Skeletal muscle satellite cell (primary cell): ENCODE results near the gene CD80.

Experiments
- H3K27me3 ChIP-seq: 2 replicates; pipeline ENCODE4 v1.7.0; 2013; ENCODE audit warnings: low read length; ENCODE audit not compliant: control insufficient read depth, insufficient read depth
- H3K36me3 ChIP-seq: 2 replicates; pipeline ENCODE4 v1.7.0; 2013; ENCODE audit warnings: mild to moderate bottlenecking, control low read depth, low read length; ENCODE audit not compliant: insufficient read depth
- H3K4me1 ChIP-seq: 2 replicates; pipeline ENCODE4 v1.7.0; 2013; ENCODE audit warnings: low read length; ENCODE audit not compliant: control insufficient read depth, insufficient read depth
- H3K4me2 ChIP-seq: 2 replicates; pipeline ENCODE4 v1.7.0; 2013; ENCODE audit warnings: mild to moderate bottlenecking, low read length
- H3K4me3 ChIP-seq: 2 replicates; pipeline ENCODE4 v1.7.0; 2013; ENCODE audit warnings: low read length
- H3K9ac ChIP-seq: 2 replicates; pipeline ENCODE4 v1.7.0; 2013; ENCODE audit warnings: mild to moderate bottlenecking, low read depth, low read length, moderate library complexity
- H3K9me3 ChIP-seq: replicated peaks from 2 replicates; pipeline ENCODE4 v1.7.0; 2013; ENCODE audit warnings: mild to moderate bottlenecking, control low read depth, low read length

The CD80 gene

DNA sequence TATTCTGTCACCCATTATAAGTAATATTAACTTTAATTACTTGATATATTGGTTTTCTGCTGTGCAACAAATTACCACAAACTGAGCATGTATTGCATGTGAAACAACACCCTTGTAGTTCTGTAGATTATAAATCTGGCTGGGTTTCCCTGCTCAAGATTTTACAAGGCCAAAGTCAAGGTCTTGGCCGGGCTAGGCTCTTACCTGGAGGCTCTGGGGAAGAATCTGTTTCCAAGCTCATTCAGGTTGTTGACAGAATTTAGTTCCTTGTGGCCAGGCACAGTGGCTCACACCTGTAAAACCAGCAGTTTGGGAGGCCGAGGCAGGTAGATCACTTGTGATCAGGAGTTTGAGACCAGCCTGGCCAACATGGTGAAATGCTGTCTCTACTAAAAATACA is 44.8 kb downstream of the CD80 start:
- Histone ChIP-seq H3K4me2 (no peak overlapping the region), H3K9ac (no peak overlapping the region), H3K36me3 (peaks cover 44% of the 10 kb centered on the region), H3K27me3 (no peaks in the 10 kb centered on the region), H3K4me3 (no peak overlapping the region), H3K9me3 (no peaks in the 10 kb centered on the region), H3K4me1 (no peaks in the 10 kb centered on the region)

DNA sequence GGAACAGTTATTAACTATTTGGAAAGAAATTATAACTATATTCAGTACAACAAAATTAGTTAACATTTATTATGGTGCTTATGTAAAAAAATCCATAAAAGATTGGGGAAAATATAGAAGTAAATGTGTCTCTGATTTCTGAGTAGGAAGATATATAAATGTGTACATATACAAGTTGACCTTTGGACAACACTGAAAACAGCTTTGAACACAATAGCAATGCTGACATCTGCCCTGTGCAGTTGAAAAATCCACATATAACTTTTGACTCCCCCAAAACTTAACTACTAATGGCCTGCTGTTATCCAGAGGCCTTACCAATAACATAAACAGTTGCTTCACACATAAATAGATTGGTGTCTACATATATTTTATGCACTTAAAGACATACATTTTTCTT is 48.7 kb downstream of the CD80 start:
- Histone ChIP-seq H3K9ac (no peak overlapping the region), H3K4me2 (no peak overlapping the region), H3K4me1 (no peaks in the 10 kb centered on the region), H3K27me3 (no peaks in the 10 kb centered on the region), H3K36me3 (peaks cover 46% of the 10 kb centered on the region), H3K4me3 (no peak overlapping the region), H3K9me3 (no peaks in the 10 kb centered on the region)

DNA sequence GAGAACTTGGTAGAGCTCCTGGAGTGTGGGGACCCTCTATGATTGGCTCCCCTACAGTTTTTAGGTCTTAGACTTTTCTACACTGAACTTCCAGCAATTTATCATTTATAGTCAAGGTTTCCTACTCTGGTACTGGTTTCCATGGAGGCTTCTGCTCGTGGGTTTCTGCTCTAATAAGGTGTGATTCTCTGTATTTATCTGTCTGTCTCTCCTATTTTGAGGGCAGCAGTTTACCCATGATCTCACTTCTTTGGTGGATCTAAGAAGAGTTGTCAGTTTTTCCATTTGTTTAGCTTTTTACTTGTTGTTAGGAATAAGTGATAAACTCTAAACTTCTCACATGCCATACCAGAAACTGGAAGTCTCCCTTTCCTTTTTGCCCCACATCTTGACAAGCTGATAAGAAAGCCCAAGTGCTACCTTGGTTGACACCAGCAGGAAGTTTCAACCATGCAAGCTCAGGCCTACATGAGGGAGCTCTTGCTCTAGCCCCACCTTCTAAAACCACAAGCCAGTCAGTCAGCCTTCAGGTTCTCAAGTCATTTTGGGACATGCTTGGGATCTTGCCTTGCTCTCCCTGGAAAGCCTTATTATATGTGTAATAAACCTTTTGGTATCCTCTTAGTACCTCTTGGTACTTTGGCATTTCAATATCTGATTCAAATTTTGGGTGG is 51.1 kb downstream of the CD80 start:
- Histone ChIP-seq H3K9me3 (no peaks in the 10 kb centered on the region), H3K4me3 (no peak overlapping the region), H3K36me3 (peaks cover 51% of the 10 kb centered on the region), H3K9ac (no peak overlapping the region), H3K27me3 (no peaks in the 10 kb centered on the region), H3K4me1 (no peaks in the 10 kb centered on the region), H3K4me2 (no peak overlapping the region)

DNA sequence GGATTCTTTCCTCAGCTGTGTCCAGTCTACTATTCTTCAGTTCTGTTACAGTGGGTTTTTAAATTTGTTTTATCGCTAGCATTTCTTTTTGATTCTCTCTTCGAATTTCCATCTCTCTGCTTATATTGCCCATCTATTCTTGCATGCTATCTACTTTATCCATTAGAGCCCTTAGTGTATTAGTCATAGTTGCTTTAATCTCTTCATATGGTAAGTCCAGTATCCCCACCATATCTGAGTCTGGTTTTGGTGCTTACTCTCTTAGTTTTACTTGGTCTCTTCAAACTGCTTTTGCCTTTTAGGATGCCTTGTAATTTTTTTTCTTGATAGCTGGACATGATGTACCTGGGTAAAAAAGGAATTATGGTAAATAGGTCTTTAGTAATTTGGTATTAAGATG is 52.0 kb downstream of the CD80 start:
- Histone ChIP-seq H3K9me3 (no peaks in the 10 kb centered on the region), H3K36me3 (peaks cover 46% of the 10 kb centered on the region), H3K9ac (no peak overlapping the region), H3K4me3 (no peak overlapping the region), H3K27me3 (no peaks in the 10 kb centered on the region), H3K4me1 (no peaks in the 10 kb centered on the region), H3K4me2 (no peak overlapping the region)

DNA sequence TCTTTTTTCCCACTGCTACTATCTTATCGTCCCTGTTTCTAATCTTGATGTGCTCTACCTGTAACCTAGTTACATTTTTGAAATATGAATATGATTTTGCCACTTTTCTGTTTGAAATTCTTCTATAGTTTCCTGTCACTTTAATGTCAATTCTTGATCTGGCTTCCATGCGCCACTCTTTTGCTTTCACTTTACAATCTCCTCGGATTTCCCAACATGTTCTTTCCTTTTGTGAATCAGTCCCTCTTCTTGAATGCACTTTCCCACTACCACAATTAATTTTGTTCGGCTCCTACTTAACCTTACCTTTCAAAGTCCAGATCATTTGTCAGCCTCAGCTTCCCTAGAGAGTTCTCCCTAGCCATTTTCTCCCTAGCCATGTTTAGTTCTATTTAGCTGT is 52.8 kb downstream of the CD80 start:
- Histone ChIP-seq H3K36me3 (peaks cover 46% of the 10 kb centered on the region), H3K9ac (no peak overlapping the region), H3K4me3 (no peak overlapping the region), H3K27me3 (no peaks in the 10 kb centered on the region), H3K4me1 (no peaks in the 10 kb centered on the region), H3K9me3 (no peaks in the 10 kb centered on the region), H3K4me2 (no peak overlapping the region)

DNA sequence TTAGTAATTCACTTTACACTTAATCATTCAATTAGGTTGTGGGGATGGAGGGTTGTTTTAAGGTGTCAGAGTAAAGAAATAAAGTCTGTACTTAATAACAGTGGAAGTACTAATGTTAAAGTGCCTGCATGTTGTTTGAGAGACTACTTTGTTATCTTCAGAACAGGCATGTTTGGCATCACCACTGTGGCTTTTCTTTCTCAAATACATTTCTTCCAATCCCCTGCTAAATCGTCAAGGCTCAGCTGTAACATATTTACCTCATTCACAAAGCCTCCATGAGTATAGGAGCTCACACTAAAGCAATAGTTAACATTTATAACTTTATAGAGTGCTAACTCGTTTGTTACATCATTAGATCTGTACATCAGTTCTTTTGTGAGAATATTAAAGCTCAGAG is 58.5 kb downstream of the CD80 start:
- Histone ChIP-seq H3K4me2 (peak overlapping the region; percentile 90), H3K36me3 (peaks cover 17% of the 10 kb centered on the region), H3K27me3 (no peaks in the 10 kb centered on the region), H3K4me3 (no peak overlapping the region), H3K9me3 (no peaks in the 10 kb centered on the region), H3K9ac (peak overlapping the region; percentile 20), H3K4me1 (peaks cover 23% of the 10 kb centered on the region)

DNA sequence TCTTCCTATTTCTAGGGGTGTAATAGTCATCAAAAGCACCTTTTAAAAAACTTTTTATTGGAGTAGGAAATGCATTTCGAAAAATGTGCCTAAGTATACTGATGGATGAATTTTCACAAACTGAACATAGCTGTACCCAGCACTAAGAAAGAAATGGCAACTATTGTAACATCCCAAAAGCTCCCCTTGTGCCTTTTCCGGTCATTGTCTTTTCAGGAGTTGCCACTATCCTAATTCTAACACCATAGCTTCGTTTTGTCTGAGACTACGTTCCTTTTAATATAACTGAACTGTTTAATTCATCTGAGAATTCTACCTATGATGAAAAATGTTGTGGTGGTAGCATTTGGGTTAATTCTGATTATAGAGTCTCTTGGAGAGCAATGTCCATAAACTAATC is 59.1 kb downstream of the CD80 start:
- H3K4me1 ChIP-seq, result peaks cover 23% of the 10 kb centered on the region
- H3K9me3 ChIP-seq, result no peaks in the 10 kb centered on the region
- peak overlapping the region; percentile 47 for H3K4me3 ChIP-seq
- H3K27me3 ChIP-seq, result no peaks in the 10 kb centered on the region
- peak overlapping the region; percentile 90 for H3K4me2 ChIP-seq
- H3K36me3 ChIP-seq, result peaks cover 11% of the 10 kb centered on the region
- H3K9ac ChIP-seq, result peak overlapping the region; percentile 20

DNA sequence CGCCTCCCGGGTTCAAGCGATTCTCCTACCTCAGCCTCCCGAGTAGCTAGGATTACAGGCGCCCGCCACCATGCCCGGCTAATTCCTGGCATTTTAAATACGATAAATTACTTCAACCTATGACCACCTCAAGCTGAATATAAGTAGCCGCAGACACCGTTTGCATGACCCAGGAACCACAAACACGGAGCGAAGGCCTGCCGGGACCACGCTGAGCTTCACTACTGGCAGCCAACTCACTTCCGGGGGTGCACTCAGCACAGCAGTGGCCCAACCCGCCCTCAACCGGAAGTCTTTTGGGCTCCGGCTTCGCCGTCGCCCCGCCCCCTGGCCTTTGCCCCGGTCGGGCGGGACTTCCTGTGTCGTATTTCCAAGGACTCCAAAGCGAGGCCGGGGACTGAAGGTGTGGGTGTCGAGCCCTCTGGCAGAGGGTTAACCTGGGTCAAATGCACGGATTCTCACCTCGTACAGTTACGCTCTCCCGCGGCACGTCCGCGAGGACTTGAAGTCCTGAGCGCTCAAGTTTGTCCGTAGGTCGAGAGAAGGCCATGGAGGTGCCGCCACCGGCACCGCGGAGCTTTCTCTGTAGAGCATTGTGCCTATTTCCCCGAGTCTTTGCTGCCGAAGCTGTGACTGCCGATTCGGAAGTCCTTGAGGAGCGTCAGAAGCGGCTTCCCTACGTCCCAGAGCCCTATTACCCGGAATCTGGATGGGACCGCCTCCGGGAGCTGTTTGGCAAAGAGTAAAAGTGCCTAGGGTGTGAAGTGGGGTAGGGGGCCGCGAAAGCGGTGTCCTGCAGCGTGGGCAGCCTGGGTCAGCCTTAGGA is 61.0 kb downstream of the CD80 start, which contains the start of gene TIMMDC1:
Gene TIMMDC1 (plus strand): TSS at position 362 of the 826 bp plus-strand sequence. CDS start 187 bp downstream, at position 549.
- no peaks in the 10 kb centered on the region for H3K9me3 ChIP-seq
- H3K4me1 ChIP-seq, result peaks cover 23% of the 10 kb centered on the region
- peak within 1 kb of the TSS; percentile 90 for H3K4me3 ChIP-seq
- peak within 1 kb of the TSS; percentile 90 for H3K4me2 ChIP-seq
- H3K36me3 ChIP-seq, result peaks cover 2% of the 10 kb centered on the region
- no peaks in the 10 kb centered on the region for H3K27me3 ChIP-seq
- H3K9ac ChIP-seq, result peak within 1 kb of the TSS; percentile 91

DNA sequence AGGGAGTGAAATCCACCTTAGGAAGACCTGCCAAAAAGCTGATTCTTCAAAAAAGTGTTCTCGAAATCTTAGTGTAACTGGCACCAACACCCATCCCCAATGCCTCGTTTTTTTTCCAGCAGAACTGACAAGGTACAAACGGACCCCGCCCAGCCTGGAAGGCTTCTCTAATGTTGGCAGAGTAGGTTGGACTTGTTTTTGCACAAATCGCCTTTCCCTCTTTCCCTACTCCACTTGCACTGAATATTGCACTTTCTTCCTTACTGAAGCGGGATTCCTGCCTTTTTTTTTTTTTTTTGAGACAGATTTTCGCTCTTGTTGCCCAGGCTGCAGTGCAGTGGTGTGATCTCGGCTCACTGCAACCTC is 61.6 kb downstream of the CD80 start:
- Histone ChIP-seq H3K9me3 (no peaks in the 10 kb centered on the region), H3K36me3 (no peaks in the 10 kb centered on the region), H3K4me2 (peak overlapping the region; percentile 90), H3K9ac (peak overlapping the region; percentile 91), H3K4me3 (peak overlapping the region; percentile 90), H3K27me3 (no peaks in the 10 kb centered on the region), H3K4me1 (peaks cover 23% of the 10 kb centered on the region)

DNA sequence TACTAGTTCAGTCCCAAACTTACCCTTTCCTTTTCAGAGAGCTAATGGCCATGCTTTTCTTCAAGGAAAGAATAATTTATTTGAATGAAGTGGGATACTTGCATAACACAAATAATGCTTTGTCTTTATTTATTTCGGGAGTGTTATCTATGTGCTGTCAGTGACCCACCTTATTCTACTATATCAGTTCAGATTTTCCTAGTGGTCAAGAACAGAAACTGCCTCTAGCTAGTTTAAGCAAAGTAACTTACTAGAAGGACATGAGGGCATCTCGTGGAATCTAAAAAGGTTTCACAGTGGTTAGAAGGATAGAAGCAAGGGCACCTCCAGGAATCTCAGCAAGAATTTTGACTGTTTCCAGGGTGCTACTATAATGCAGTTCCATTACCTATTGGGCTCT is 64.8 kb downstream of the CD80 start:
- no peaks in the 10 kb centered on the region for H3K9me3 ChIP-seq
- no peak overlapping the region for H3K4me2 ChIP-seq
- H3K9ac ChIP-seq, result no peak overlapping the region
- H3K27me3 ChIP-seq, result no peaks in the 10 kb centered on the region
- H3K4me1 ChIP-seq, result peaks cover 13% of the 10 kb centered on the region
- H3K36me3 ChIP-seq, result peaks cover 11% of the 10 kb centered on the region
- no peak overlapping the region for H3K4me3 ChIP-seq

DNA sequence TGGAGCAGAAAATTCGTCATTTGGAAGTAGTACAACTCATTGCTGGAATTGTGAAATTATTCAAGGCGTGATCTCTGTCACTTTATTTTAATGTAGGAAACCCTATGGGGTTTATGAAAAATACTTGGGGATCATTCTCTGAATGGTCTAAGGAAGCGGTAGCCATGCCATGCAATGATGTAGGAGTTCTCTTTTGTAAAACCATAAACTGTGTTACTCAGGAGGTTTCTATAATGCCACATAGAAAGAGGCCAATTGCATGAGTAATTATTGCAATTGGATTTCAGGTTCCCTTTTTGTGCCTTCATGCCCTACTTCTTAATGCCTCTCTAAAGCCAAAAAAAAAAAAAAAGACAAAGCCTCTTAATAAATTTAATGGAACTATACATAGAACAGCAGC is 66.6 kb downstream of the CD80 start:
- no peak overlapping the region for H3K4me2 ChIP-seq
- H3K9ac ChIP-seq, result no peak overlapping the region
- H3K4me1 ChIP-seq, result peaks cover 8% of the 10 kb centered on the region
- H3K4me3 ChIP-seq, result no peak overlapping the region
- no peaks in the 10 kb centered on the region for H3K9me3 ChIP-seq
- H3K27me3 ChIP-seq, result no peaks in the 10 kb centered on the region
- peaks cover 11% of the 10 kb centered on the region for H3K36me3 ChIP-seq

DNA sequence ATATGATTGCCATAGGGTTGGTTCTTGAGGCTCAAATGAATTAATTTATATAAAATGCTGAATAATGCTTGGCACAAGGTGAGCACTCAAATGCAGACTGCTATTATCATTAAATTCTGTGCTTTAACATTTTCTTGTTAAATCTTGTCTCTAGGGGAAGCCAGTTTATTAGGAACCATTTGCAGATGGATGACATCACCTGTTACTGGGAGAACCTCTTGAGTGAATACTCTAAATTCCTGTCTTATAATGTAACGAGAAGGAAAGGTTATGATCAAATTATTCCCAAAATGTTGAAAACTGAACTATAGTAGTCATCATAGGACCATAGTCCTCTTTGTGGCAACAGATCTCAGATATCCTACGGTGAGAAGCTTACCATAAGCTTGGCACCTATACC is 67.3 kb downstream of the CD80 start:
- no peaks in the 10 kb centered on the region for H3K27me3 ChIP-seq
- peaks cover 2% of the 10 kb centered on the region for H3K4me1 ChIP-seq
- H3K9me3 ChIP-seq, result no peaks in the 10 kb centered on the region
- H3K36me3 ChIP-seq, result peaks cover 11% of the 10 kb centered on the region
- H3K4me3 ChIP-seq, result no peak overlapping the region
- H3K4me2 ChIP-seq, result no peak overlapping the region
- H3K9ac ChIP-seq, result no peak overlapping the region
